Gastrocnemius medialis (tissue), 4 donors: Measurements from ENCODE around the gene C11orf24. TPM values are rescaled to one million over a fixed set of nuclear protein-coding genes. Genes with fewer than 3 reads are reported as not detected.

Source experiments
- ATAC-seq, 2 donors: fragments of 150-250 bp; one replicate each; pipeline ENCODE4 v1.9.1; 2016
- DNase-seq, 2 donors: peaks; one replicate each; pipeline ENCODE4 v3.0.0-alpha.2; 2019
- H3K27ac ChIP-seq, 4 donors: fragments of 200-600 bp; sonication (generic); 1 replicate in 1 of 4; 2 replicates in 3 of 4; pipeline ENCODE4 v1.5.1; 2016 to 2018; ENCODE audit warnings: mild to moderate bottlenecking in 2 of 4, moderate library complexity in 1 of 4
- H3K27me3 ChIP-seq, 3 donors: fragments of 200-600 bp; sonication (generic) in 2 of 3; 1 replicate in 1 of 3; 2 replicates in 2 of 3; pipeline versions ENCODE4 v1.5.1 to v1.6.0; 2016 to 2019; ENCODE audit warnings: mild to moderate bottlenecking in 1 of 3, moderate library complexity in 1 of 3
- H3K36me3 ChIP-seq, 2 donors: fragments of 200-600 bp; sonication (generic) in 1 of 2; one replicate each; pipeline ENCODE4 v1.5.1; 2017 to 2018
- H3K4me1 ChIP-seq, 2 donors: fragments of 200-600 bp; sonication (generic) in 1 of 2; one replicate each; pipeline ENCODE4 v1.5.1; 2016 to 2017; ENCODE audit warnings: mild to moderate bottlenecking in 2 of 2
- H3K4me3 ChIP-seq, 4 donors: fragments of 200-600 bp; sonication (generic) in 3 of 4; 1 replicate in 1 of 4; 2 replicates in 3 of 4; pipeline ENCODE4 v1.5.1; 2016 to 2019; ENCODE audit warnings: mild to moderate bottlenecking in 2 of 4
- H3K9me3 ChIP-seq, 3 donors: fragments of 200-600 bp; sonication (generic) in 2 of 3; 1 replicate in 1 of 3; 2 replicates in 2 of 3; pipeline ENCODE4 v1.5.1; 2016 to 2019
- POLR2A ChIP-seq, 2 donors: fragments of 450-650 bp; IDR thresholded peaks; one replicate each; pipeline ENCODE4 v1.6.1; 2017; ENCODE audit warnings: antibody characterized with exemption in 2 of 2, mild to moderate bottlenecking in 2 of 2, moderate library complexity in 2 of 2
- in situ Hi-C, 4 donors: fragments of 200-750 bp; cut with MboI; loops; one replicate each; pipeline versions ENCODE4 v1.15.0 to v1.8.0; 2017; ENCODE audit warnings: low sequenced_read_pairs in 4 of 4
- intact Hi-C: fragments of 100-400 bp; cut with DNase I; formaldehyde crosslinking; loops from one replicate; pipeline ENCODE4 v1.15.1; 2023; ENCODE audit warnings: low total_unique reads
- total RNA-seq, 4 donors: library from RNA; depleted of rRNA; stranded (reverse); fragments of >200 nt; gene quantifications; one replicate each; pipeline versions ENCODE4 v1.1.0 to v1.2.3, GENCODE V29; 2016
- TF ChIP-seq, protein P1 (sequence below), 5 experiments: fragments of 450-650 bp in 3 of 5; fragments of 200-600 bp in 2 of 5; sonication (generic) in 2 of 5; IDR thresholded peaks in 4 of 5; conservative IDR thresholded peaks in 1 of 5; 1 replicate in 4 of 5; 2 replicates in 1 of 5; pipeline ENCODE4 v1.5.1; 2016 to 2019; ENCODE audit warnings: antibody characterized with exemption in 5 of 5, mild to moderate bottlenecking in 3 of 5, moderate library complexity in 3 of 5

The C11orf24 gene
- total RNA-seq, 4 donors from 2014 or later = 8.1 to 19.3 (median 10.6) TPM

- TF ChIP-seq POLR2A (IDR thresholded peaks at IDR 0.05) = no peak
- TF ChIP-seq, protein P1, sequence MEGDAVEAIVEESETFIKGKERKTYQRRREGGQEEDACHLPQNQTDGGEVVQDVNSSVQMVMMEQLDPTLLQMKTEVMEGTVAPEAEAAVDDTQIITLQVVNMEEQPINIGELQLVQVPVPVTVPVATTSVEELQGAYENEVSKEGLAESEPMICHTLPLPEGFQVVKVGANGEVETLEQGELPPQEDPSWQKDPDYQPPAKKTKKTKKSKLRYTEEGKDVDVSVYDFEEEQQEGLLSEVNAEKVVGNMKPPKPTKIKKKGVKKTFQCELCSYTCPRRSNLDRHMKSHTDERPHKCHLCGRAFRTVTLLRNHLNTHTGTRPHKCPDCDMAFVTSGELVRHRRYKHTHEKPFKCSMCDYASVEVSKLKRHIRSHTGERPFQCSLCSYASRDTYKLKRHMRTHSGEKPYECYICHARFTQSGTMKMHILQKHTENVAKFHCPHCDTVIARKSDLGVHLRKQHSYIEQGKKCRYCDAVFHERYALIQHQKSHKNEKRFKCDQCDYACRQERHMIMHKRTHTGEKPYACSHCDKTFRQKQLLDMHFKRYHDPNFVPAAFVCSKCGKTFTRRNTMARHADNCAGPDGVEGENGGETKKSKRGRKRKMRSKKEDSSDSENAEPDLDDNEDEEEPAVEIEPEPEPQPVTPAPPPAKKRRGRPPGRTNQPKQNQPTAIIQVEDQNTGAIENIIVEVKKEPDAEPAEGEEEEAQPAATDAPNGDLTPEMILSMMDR (IDR thresholded peaks at IDR 0.05 in 4 of 5, conservative IDR thresholded peaks at IDR 0.05 in 1 of 5) = no peak
- DNase-seq = no peak
- Histone ChIP-seq H3K4me3 (no peak overlapping the region), H3K36me3 (peaks cover 0 to 70% of the 10 kb centered on the region in 2 donors), H3K9me3 (no peaks in the 10 kb centered on the region), H3K27me3 (no peaks in the 10 kb centered on the region), H3K4me1 (no peaks in the 10 kb centered on the region), H3K27ac (no peak overlapping the region)
- ATAC-seq = no peak
- in situ Hi-C loops = no loop called here
- intact Hi-C loops = no loop called here
These were observed 8.2 kb downstream of the C11orf24 start for GRCh38 chr11:68263444-68264035.

- in situ Hi-C loops (no loop called here), intact Hi-C loops (no loop called here)
- no peak overlapping the region for H3K27ac ChIP-seq
- no peaks in the 10 kb centered on the region for H3K9me3 ChIP-seq
- H3K27me3 ChIP-seq = no peaks in the 10 kb centered on the region
- peaks cover 4 to 6% of the 10 kb centered on the region in 2 donors for H3K4me1 ChIP-seq
- TF ChIP-seq, protein P1 (IDR thresholded peaks at IDR 0.05 in 4 of 5, conservative IDR thresholded peaks at IDR 0.05 in 1 of 5) = no peak
- no peak for TF ChIP-seq POLR2A (IDR thresholded peaks at IDR 0.05)
- ATAC-seq = no peak
- H3K4me3 ChIP-seq = no peak overlapping the region
- DNase-seq = no peak
- H3K36me3 ChIP-seq = peaks cover 0 to 62% of the 10 kb centered on the region in 2 donors
These were observed 9.3 kb downstream of the C11orf24 start for GRCh38 chr11:68262544-68262827.

GRCh38 chr11:68261749-68262543, 9.8 kb downstream of the C11orf24 start:
- Histone ChIP-seq H3K9me3 (no peaks in the 10 kb centered on the region), H3K36me3 (peaks cover 0 to 57% of the 10 kb centered on the region in 2 donors), H3K27me3 (no peaks in the 10 kb centered on the region), H3K4me1 (peaks cover 4 to 9% of the 10 kb centered on the region in 2 donors), H3K4me3 (no peak overlapping the region), H3K27ac (no peak overlapping the region)
- no peak for DNase-seq
- no peak for ATAC-seq
- intact Hi-C loops (no loop called here), in situ Hi-C loops (no loop called here)
- TF ChIP-seq, protein P1 (IDR thresholded peaks at IDR 0.05 in 4 of 5, conservative IDR thresholded peaks at IDR 0.05 in 1 of 5) = no peak
- no peak for TF ChIP-seq POLR2A (IDR thresholded peaks at IDR 0.05)

DNA sequence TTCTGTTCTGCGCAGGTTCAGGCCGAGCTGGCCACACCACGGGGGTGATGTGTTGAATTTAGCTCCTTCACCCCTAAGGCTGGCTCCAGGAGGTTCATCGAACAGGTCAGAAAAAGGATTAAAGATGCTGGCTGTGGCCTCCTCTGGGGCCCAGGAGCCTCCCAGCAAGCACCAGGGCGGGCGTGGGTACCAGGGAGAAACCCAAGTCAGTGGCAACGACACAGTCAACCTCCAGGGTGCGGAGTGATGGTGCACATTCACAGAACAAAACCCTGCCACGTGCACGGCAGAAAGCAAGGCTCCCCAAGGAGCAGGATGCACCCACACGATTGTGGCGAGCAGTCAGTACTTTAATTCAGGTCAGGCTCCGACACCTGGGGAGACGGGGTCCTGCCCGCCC, 10.8 kb downstream of the C11orf24 start:
- Histone ChIP-seq H3K36me3 (peaks cover 0 to 47% of the 10 kb centered on the region in 2 donors), H3K4me1 (peaks cover 4 to 9% of the 10 kb centered on the region in 2 donors), H3K4me3 (no peak overlapping the region), H3K9me3 (no peaks in the 10 kb centered on the region), H3K27me3 (no peaks in the 10 kb centered on the region), H3K27ac (no peak overlapping the region)
- ATAC-seq = no peak
- no peak for DNase-seq
- TF ChIP-seq, protein P1 (IDR thresholded peaks at IDR 0.05 in 4 of 5, conservative IDR thresholded peaks at IDR 0.05 in 1 of 5) = no peak
- TF ChIP-seq POLR2A (IDR thresholded peaks at IDR 0.05) = no peak
- intact Hi-C loops (no loop called here), in situ Hi-C loops (no loop called here)
